ENCODE measurements around the gene SLC22A5. TPM values are rescaled to one million over a fixed set of nuclear protein-coding genes. Genes with fewer than 3 reads are reported as not detected.
"Not testable (repeated sequence)": the region's sequence is repeated elsewhere in the genome, so short reads cannot be mapped to it uniquely, and the experiment has no call there.

Gene SLC22A5
- total RNA-seq, 1 donor from 2014 or later, result 6.0 TPM

DNA sequence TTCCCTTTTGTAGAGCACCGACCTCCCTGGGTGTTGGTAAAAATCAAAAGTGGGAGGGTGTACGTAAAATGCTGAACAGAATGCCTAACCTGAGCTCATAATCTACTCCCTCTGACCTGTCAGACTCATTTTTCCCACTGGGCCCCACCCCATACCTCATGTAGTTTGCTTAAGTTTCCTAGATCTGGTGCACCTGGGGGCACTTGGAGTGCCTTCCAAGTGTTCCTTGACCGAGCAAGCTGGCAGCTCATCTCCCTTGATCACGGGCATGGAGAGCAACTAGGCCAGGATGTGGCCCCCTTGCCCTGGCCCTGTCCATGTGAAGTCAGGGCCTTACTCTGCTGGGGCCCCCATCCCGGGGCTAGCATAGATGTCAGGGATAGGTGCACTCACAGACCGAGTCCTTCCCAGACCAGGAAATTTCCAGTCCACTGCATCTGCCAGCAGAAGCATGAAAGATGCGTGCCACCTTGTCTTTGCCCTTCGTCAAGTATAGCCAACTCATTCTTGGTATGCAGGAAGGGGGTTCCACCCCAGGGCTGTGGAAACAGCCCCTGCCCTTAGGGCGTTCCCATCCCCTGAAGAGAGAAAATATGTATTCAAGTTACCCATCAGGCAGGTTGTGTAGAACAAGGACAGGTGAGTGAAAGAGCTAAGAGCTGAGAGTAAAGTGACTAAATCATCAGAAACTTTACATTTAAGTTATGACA is 41.9 kb downstream of the SLC22A5 start:
- DNase-seq (ENCODE audit: low spot score), result no peak

- DNase-seq (ENCODE audit: low spot score), result no peak
Observed at GRCh38 chr5:132413567-132413966, 44.1 kb downstream of the SLC22A5 start.

DNA sequence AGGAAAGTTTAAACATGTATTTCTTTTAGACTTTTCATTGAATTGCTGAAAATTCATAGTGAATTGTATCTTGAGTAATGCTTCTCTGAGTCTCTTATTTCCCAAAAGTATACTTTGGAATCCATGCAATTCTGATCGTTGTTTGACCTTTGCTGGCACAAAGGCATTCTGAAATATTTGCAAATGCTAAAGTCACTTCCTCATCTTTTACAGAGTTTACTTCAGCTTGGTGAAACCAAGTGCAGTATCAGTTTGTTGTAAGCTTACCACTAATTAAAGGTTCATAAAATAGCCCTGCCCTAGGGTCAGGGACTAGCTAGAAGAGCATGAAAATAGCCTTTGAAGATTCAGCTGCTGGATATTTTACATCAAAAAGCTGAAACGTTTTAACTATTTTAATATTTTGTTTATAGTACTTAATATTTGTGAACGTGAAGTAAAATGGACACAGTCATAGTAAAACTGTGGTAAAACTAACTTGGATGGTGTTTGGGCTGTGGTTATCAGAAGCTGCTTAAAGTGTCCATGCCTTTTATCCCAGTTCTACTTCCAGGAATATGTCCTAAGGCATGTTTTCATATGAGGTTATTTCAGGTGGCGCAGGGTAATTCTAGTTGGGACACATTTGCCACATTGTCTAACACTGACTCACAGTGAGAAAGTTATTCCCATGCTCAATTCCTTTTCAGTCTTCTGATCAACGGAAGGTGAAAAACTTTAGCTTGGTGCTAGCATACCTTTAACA is 45.3 kb downstream of the SLC22A5 start:
- peak; percentile 26 for DNase-seq (ENCODE audit: low spot score)

DNA sequence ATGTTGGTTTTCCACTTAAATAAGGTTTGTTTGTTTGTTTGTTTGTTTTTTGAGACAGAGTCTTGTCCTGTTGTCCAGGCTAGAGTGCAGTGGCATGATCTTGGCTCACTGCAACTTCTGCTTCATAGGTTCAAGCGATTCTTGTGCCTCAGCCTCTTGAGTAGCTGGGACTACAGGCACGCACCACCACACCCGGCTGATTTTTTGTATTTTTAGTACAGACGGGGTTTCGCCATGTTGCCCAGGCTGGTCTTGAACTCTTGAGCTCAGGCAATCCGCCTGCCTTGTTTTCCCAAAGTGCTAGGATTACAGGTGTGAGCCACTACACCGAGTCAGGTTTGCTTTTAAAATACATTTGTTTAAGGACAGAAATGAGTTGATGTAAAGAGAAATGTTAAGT is 46.0 kb downstream of the SLC22A5 start:
- not testable (repeated sequence) for DNase-seq (ENCODE audit: low spot score)

GRCh38 chr5:132416306-132417009 is 46.9 kb downstream of the SLC22A5 start:
- DNase-seq (ENCODE audit: low spot score), result no peak

DNA sequence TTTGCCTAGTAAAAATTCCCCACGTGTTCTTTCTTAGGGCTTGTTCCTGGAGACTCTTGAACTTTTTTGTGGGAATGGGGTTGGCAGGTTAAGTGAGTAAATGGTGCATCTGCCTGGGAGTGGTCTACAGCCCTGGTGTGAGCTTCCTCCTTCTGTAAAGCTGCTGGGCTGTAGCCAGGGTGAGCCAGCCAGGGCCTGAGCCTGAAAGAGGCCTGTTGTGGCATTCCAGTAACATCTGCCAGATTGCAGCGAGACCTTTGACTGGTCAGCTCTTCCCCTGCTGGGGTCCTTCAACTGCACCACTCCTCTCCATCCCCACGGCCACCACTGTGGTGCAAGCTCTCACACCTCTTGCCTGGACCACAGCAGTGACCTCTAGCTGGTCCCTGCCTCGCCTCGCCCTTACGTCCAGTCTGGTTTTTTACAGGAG is 47.5 kb downstream of the SLC22A5 start:
- no peak for DNase-seq (ENCODE audit: low spot score)

GRCh38 chr5:132417461-132417860 is 48.0 kb downstream of the SLC22A5 start:
- no peak for DNase-seq (ENCODE audit: low spot score)

- no peak for DNase-seq (ENCODE audit: low spot score)
Observed at GRCh38 chr5:132417889-132418485, 48.5 kb downstream of the SLC22A5 start.

DNA sequence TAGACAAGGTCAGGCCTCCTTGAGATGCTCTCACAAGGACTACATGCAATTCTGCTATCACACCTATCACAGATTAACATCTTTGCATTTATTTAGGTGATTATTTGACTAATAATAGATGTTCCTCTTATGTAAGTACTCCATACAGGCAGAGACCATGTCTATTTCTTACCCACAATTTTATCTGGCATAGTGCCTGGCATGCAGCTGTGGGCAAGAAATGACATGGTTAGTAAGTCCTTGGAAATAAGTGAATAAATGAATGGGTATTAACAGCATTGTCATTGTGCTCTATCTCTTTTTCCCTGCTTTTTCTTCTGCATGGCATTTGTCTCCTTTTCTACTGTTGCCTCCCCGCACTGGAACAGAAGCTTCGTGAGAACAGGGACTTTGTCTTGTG is 49.4 kb downstream of the SLC22A5 start:
- no peak for DNase-seq (ENCODE audit: low spot score)

GRCh38 chr5:132419502-132420468 is 50.3 kb downstream of the SLC22A5 start:
- peak; percentile 78 for DNase-seq (ENCODE audit: low spot score)

- no peak for DNase-seq (ENCODE audit: low spot score)
Observed at GRCh38 chr5:132420706-132421272, 51.3 kb downstream of the SLC22A5 start.

- no peak for DNase-seq (ENCODE audit: low spot score)
Observed at GRCh38 chr5:132421462-132421861, 52.0 kb downstream of the SLC22A5 start.

- DNase-seq (ENCODE audit: low spot score), result no peak
Observed at GRCh38 chr5:132422720-132423437, 53.4 kb downstream of the SLC22A5 start.

DNA sequence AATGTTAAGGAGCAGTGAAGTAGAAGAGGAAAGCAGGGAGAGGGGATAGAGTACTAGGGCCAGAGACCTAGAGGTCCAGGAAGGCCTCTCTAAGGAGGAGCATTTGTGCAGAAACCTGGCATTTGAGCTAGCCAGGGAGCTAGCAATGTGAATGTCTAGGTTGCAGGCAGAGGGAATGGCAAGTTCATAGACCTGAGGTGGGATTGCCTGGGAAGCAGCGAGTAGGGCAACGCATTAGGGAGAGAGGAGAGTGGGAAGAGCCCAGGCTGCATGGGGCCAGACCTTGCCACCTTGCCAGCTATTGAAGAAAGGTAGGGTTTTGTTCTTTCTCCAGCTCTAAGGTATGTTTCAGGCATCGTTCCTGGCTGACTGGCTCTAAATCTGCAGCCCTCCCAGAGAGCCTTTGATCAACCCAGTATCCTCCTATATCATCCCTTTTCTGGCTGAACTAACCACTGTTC is 54.0 kb downstream of the SLC22A5 start:
- DNase-seq (ENCODE audit: low spot score), result no peak

GRCh38 chr5:132424167-132424880 is 54.8 kb downstream of the SLC22A5 start:
- DNase-seq (ENCODE audit: low spot score), result no peak

- DNase-seq (ENCODE audit: low spot score), result no peak
Observed at GRCh38 chr5:132425009-132425937, 55.8 kb downstream of the SLC22A5 start.

DNA sequence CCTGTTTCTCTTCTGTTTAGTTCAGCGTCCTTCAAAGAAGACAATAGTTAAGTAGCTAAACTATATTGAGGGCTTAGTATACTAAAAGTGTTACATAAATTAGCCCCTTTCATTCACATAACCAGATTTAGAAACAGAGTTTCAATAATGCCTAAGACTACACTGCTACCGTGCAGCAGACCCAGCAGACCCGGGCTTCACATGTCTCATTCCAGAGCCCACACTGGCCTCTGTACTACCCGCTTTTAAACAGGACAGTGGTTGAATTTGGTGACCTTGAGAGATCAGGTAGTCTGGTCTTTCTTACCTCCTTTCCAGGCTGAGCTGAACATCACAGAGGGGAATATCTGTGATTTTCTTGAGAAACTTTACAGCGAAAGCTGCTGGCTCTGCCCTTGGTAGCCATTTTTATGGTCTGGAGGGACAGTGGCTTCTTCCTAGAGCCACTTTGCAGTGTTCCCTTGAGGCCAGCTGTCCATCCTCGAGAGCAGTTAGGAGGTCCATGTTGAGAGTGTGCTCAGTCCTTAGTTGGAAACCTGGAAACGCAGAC is 56.5 kb downstream of the SLC22A5 start:
- DNase-seq (ENCODE audit: low spot score), result no peak
